HG03558 (cell line): ENCODE measurements around the gene TPH1.

Experiments used
- ATAC-seq: cut with Tn5 transposase; IDR thresholded peaks from one replicate; pipeline ENCODE4 v1.9.1; 2021; ENCODE audit warnings: moderate number of reproducible peaks; ENCODE audit not compliant: unreplicated experiment; ENCODE audit errors: extremely low read depth

TPH1 gene

DNA sequence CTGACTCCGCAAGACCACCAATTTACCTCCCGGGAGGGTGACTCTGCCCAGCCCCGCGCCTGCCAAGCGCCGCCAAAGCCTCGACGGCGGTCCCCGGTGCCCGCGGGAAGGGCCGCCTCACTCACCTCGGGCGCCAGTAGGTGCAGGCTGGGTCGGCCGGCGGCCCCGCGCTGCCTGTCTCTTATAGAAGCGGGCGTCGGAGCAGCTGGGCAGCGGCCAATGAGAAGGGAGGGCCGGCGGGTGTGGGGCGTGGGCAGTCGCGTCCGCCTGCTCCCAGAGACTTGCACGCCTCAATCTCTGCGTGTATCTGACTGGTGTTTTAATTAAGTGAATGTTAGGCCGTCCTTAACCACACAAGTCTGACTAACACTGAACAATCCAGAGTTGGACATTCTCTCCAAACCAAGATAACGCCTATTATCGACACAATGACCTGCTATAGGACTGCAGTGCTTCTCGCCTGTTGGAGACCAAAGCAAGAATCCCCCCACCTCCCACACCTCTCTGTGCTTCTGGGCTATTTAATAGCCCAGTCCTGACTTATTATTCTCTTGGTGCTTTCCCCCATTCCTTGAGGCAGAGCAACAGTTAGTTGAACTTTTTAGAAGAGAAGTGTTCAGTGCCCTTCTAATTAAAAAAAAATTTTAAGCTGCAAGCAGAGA is at the start of gene TPH1:
Gene TPH1, minus strand, starts transcription at position 154 of the 662 bp plus-strand sequence. CDS start 5,507 bp downstream, outside the sequence.
- ATAC-seq: no peak

DNA sequence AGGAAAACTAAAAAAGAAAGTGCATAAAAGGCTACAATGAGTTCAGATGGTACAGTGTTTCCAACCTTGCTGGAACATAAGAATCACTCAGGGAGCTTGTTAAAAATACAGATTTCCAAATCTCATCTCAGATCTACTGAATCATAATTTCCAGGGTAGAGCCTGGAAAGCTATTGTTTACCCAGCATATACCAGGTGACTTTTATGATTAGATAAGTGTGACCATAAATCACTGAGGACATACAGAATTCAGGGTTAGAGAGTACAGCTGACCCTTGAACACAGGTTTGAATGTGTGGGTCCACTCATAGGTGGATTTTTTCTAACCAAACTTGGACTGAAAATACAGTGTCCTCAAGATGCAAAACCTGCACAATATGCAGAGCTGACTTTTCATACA is 47.9 kb upstream of the TPH1 start:
- no peak for ATAC-seq

DNA sequence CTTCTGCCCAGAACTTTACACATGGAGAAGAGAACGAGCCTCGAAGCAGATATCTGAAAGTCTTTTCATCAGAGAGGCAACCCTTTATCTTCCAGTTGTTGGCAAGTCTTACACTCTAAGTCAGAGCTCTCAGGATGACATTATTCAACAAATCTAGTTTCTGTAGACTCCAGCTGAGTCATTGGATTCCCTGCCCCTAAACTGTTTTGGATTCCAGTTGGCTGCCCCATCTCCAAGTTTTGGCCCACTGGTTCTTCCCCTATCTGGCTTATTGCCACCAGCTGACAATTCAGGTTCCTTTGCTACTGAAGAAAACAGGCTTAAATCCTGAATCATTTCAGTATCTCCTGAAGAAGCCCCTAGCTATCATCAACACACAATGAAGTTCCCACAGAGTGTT is 45.7 kb upstream of the TPH1 start:
- ATAC-seq: no peak

DNA sequence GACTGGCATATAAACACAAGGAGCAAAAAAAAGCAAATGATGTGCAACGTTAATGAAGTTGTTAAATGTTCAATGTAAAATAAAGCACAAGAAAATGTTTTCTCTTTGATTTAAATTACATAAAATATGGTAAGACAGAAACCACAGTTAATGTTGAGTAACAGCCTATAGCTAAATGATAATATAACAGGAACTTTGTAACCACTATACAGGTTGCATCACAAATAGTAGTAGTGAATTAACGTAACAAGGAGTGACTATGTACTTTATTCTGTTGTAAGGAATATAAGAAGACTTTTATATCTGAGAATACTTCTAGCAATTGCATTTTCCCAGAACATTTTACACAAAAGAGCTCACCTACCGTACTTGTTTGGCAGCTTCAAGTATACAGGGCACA is 42.9 kb upstream of the TPH1 start:
- ATAC-seq: no peak

DNA sequence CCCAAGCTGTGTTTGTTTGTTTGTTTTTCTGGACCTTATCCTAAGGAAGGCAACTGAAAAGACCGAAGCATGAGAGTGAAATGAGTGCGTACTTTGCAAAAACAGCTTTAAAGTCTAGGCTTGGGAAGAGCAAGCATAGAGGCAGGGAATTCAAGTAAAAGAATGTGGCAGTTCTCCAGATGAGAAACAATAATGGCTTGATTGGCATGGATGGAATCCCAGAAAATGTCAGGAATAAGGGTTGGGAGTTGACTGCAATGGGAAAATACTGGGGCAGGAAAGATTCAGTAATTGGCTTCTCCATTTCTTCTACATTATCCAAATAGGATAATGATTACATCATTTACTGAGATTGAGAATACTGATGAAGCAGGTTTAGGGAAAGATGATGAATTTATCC is 42.3 kb upstream of the TPH1 start:
- no peak for ATAC-seq

DNA sequence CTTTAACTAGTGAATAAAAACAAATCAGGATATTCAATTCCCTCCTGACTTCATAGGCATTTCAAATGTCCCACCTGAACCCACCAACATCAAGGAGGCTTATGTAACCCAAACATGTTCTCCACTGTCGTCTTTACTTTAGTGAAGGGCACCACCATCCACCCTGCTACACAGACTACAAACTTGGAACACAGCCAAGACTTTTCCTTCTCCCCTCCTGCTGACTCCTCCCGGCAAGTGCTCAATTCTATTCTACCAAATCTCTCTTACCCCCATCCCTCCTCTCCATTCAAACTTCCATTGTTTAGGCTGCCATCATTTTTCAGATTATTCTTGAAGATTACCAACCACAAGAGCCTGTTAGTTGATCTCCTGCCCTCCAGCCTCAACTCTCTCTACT is 35.5 kb upstream of the TPH1 start:
- no peak for ATAC-seq

DNA sequence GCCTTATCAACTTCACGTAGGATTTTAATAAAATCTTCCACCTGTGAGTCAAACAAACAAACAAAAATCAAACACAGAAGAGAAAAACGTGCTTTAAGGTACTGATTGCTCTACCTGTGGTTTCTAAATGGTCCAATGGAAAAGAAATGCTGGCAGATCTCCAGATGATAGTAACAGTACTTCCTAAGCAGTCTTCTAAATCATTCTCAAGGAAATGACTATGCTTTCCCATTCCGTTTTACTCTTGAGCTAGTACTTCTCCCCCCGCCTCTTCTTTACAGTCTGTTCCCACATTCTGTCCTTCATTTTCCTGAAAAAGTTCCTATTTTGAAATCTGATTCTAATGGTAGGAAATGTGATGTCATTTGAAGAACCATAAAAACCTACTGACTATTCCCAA is 34.4 kb upstream of the TPH1 start:
- no peak for ATAC-seq

DNA sequence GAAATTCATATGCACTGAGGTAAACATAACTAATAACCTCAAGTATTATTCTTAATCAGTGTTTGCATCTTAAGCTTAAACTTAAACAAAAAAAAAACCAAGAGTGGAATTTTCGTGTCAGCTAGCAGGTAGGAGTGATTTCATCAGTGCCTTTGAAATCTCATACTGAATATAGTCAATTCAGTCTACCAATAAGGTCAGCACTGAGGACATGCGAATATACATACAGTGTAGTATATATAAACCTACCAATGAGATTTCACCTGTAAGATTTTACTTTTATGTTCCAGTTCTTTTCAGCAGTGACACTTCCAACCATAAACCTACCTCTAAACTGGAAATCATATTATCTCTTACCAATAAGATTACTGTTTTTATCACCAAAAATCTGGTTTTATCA is 32.8 kb upstream of the TPH1 start:
- ATAC-seq: no peak

DNA sequence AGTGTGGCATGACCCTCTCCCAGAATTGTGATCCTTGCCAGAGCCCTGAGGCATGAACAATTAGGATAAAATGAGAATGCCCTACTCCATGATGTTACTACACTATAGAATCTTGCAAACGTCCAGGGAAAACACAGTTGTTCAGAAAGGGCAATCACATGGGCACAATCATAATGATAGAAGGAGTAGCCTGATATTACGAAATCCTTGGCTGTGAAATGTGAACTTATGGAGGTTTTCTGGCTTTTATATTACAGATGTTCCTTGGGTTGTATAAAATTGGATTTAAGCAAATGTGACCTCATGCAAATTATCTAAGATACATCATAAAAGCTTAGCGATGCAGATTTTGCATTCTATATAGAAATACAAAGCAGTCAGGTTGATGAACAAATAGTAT is 29.4 kb upstream of the TPH1 start:
- ATAC-seq: no peak

DNA sequence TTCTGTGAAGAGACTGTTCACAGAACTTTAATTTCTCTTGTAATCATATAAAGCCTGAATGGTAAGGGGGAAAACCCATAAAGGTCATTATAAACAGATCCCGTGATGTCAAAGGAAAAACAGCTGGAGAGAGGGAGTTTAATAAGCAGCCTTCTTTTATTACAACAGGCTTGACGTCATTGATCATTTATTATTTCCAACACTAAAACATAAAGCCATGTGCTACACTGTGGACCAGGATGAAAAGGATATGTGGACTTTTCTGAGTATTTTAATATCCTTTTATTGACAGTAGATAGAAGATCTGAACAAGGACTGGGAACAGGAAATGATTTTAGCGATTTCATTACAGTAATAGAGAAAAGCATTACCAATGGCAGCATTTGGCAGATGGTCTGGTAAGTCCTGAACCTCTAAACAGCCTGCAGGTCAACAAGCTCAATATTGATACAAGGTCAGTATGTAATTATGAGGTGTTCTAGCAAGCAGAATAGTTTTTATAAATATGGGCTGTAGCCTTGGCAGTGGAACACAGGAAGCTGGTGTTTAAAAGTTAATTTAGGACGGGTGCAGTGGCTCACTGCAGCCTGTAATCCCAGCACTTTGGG is 25.1 kb upstream of the TPH1 start:
- no peak for ATAC-seq

DNA sequence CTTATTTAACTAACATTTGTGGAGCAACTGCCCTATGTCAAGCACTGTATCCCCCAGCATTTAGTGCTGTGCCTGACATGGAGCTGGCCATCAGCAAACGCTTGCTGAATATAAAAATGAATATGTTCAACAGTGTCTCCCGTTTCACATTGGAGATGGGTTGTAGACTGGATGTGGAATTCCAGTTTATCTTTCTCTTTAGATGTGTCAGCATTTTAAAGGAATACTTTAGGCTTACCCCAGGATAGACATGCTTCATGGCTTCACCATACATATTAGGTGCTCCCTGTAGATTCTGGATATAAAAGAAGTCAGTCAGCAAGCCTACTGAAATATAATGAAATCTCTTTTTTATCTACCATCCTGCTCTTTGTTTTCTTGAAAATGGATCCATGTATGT is 21.3 kb upstream of the TPH1 start:
- no peak for ATAC-seq

DNA sequence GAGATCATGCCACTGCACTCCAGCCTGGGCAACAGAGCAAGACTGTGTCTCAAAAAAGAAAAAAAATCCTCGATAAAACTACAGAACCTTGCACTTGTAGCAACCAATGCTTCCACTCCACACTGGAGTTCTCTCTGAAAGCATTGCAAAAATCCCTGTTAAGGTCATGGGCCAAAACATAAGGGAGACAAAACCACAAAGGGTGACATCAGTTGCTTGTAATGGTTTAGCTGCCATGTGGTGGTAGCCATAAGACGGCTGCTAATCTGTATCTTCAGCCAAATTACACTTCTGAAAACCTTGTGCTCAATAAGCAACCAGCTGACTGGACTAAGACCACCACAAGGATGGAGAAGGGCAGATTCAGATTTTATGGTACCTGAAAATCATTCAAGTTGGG is 20.6 kb upstream of the TPH1 start:
- ATAC-seq: no peak

DNA sequence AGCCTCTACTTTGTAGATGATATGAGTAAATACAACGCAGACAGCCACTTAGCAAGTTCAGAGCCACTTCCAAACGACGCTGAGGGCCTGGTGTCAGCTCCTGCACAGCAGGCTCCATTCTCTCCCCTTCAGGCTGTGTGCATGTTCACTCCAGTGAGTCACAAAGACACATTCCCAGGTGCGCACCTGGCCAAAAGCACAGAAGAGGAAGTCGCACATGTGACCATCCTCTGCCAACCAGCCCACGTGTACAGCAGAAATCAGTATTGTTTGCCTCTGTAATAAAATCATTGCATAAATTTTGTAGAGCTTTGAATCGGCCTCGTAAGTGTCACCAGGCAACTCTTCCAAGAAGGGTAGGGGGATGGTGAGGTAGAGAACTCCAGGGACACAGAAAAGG is 19.5 kb upstream of the TPH1 start:
- ATAC-seq: no peak

DNA sequence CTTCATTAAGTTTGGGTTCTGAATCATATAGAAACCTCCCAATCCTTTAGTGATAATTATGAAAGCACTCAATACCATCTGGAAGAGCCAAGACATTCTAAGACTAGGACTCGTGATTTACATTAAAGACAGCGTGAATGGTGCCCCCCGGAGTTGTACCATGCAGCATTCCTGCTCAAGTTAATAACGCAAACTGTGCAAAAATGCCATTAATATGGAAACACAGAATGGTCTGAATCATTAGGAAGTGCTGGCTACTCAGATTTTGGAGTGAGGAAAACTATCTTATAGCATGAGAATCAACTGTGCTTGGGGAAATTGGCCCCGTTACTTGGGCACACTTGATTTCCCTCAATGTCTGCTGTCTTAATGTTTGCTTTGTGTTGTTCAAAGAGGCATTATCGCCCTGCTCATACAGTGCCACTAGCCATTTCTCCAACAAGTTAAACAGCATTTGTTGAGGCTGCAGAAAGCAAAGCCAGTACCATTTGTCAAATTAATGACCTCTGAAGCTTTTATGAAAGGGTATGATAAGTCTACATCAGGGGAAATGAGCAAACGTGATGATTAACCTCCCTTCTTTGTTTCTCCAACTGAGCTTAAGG is 18.5 kb upstream of the TPH1 start:
- ATAC-seq: no peak

DNA sequence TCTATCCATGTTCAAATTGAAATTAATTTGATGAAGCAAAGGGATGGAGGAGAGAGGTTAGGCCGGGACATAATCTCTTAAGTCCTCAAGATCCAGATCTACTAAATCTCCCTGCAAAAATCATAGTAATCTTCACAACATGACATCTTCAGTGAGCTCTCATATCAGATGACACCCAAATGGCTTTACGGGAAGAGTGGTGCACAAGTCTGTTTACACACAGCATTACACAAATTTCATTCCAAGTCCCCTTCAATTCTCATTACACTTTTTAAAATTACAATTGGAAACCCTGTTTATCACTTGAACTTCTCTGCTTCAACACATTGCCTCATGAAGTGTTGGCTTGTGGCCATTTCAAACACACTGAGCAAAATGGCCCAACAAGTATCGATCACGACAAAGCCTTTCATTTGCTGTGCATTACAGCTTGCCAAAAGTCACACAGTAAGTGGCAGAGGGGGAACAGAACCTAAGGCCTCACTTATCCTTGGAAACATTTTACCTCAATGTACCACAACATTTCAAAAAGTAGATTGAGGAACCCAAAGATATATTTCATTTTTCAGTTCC is 17.9 kb upstream of the TPH1 start:
- ATAC-seq: no peak

DNA sequence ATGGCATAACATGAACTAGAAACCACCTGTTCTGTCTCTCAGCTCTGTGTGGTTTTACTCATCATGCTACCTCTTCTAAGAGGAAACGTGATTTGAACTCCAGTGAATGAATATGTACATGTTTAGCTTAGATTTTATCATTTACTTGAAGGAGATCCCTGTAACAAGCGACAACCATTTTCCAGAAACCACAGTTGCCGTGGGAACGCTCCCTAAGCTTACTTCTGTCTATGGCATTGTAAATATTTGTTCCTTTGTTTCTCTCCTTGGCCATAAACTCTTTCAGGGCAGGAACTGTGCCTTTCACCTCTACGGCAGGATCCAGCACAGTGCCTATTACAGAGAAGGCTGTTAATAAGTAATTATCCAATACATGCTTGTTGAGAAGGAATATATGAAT is 17.1 kb upstream of the TPH1 start:
- no peak for ATAC-seq

DNA sequence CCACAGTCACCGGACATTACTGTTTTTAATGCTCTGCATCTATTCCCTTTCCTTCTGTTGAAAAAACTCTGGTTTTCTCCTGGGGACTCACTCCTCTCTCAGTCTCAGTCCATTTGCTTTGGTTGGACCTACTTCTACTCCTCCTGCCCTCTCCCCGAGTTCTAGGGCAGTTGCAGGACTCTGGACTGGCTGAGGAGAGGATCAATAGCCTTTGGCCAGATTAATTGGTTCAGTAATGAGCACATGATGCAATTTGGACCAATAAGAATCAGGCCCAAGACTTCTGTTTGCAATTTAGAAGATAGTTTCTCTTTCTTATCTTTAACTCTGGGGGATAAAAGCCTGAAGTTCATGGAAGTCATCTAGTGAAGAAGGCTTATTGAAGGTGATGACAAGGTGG is 15.3 kb upstream of the TPH1 start:
- no peak for ATAC-seq

DNA sequence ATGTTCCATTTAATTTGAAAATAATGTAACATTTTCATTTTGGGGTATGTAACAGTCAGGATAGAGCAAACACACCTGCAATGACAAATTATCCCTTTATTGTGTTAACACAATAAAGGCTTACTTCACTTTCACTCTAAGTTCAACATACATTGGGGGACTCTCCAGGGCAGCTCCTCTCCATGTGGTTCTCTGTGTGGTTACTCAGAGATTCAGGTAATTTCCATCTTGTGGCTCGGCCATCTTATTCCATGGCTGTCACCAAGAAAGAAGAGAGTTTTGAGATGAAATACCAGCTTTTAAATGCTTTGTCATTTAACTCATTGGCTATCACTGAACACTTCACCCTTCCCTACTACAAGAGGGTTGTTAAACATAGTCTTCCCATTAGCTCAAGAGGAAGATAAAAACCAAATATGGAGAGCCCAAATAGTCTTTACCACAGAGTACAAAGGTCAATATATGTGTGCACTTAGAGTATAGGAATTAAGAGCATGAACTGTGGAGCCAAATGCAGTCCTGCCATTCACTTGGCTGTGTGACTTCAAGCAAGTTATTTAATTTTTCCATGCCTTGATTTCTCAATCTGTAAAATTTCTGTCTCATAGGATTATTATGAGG is 10.6 kb upstream of the TPH1 start:
- ATAC-seq: no peak

DNA sequence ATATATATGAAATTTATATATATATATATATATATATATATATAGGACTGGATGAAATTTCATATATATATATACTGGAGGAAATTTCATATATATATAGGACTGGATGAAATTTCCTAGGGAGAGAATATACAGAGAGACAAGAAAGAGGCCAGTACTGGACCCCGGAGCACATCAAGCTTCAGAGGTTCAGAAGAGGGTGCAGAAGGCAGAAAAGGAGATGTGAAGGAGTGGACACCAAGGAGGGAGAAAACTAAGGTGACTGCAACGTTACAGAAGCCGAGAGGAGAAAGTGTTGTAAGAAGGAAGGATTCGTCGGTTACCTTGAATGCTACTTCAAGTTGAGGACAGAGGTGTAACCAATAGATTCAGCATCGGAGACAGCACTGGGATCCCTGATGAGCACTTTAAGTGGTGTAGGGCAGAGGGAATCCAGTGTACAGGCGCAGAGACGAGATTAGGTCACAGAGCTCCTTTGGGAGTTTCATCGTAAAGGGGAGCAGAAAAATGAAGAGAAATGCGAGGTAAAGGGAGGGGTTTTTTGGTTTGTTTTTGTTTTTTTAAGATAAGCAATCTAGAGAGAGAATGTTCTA is 8.5 kb upstream of the TPH1 start:
- no peak for ATAC-seq

DNA sequence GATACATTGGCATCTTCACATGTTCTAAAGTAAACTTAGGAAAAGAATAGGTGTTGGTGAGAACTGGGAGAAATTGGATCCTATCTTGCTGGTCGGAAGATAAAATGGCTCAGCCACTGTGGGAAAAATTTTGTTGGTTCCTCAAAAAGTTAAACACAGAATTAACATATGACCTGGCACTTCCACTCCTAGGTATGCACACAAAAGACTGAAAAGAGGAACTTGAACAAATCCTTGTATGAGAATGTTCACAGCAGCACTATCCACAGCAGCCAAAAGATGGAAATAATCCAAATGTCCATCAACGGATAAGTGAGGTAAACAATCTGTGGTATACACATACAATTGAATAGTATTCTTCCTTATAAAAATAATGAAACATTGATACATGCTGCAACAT is 4.8 kb upstream of the TPH1 start:
- ATAC-seq: no peak

DNA sequence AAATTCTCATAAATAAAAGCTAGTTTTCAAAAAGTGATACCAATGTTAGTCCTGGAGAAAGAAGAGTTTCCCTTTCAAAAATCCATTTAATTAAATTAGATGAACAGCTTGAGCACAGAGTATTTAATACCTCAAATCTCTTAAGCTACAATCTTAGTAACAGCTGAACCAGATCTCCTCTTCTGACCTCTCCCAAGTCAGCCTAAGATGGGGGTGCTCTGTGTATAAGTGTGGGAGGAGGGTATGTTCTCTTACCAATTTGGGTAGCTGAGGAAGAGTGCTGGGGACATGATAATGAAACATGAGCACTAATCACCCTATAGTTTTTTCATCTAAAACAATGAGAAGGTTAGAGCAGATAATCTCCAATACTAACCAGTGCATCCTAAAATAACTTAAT is 9.6 kb downstream of the TPH1 start:
- no peak for ATAC-seq
